DOHH2 (cell line): ENCODE data around the gene PIGC.

Experiments used
- CTCF ChIP-seq: fragments of 200-600 bp; sonication (generic); IDR thresholded peaks from one replicate; pipeline ENCODE4 v1.5.1; 2014; ENCODE audit warnings: antibody characterized with exemption, mild to moderate bottlenecking, low read depth, low read length; ENCODE audit not compliant: poor library complexity, severe bottlenecking
- EZH2phosphoT487 ChIP-seq: fragments of 200-600 bp; sonication (generic); IDR thresholded peaks from 2 replicates; pipeline ENCODE4 v1.6.1; 2017; ENCODE audit warnings: borderline replicate concordance, mild to moderate bottlenecking, antibody characterized with exemption, low read length, moderate library complexity, mixed read lengths

DNA sequence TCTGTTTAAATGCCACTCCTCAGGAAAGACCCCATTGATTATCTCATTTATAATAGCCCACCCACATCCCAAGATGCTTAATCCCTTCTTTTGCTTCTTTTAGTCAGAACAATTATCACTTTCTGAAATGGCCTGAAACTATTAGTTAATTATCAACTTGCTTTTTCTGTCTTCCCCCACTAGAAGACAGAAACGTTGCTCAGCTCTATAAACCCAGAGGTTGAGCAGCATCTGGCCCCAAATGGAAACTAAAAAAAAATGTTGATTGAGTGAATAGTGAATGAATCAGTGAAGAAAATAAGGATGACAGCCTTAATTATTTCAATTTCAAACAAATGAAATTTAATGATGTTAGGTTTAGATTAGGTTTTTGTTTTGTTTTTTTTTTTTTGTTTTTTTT, 38.2 kb upstream of the PIGC start:
- TF ChIP-seq EZH2phosphoT487: no peak
- TF ChIP-seq CTCF: no peak
